GM19452 (cell line): Measurements from ENCODE around the gene ARFGAP2.

Experiments
- ATAC-seq: cut with Tn5 transposase; IDR thresholded peaks from one replicate; pipeline ENCODE4 v1.9.1; 2021; ENCODE audit not compliant: unreplicated experiment

The ARFGAP2 gene

GRCh38 chr11:47171856-47172255 lies 4.8 kb downstream of the ARFGAP2 start:
- ATAC-seq: no peak

GRCh38 chr11:47171061-47171838 lies 5.4 kb downstream of the ARFGAP2 start:
- ATAC-seq: no peak

GRCh38 chr11:47166368-47166767 lies 10.3 kb downstream of the ARFGAP2 start:
- no peak for ATAC-seq

GRCh38 chr11:47165253-47165840 lies 11.3 kb downstream of the ARFGAP2 start:
- ATAC-seq: no peak

- no peak for ATAC-seq
Observed at GRCh38 chr11:47164321-47164720, 12.4 kb downstream of the ARFGAP2 start.

GRCh38 chr11:47163898-47164297 lies 12.8 kb downstream of the ARFGAP2 start:
- ATAC-seq: no peak

GRCh38 chr11:47163193-47163592 lies 13.5 kb downstream of the ARFGAP2 start:
- ATAC-seq: no peak

- no peak for ATAC-seq
Observed at GRCh38 chr11:47162426-47162825, 14.3 kb downstream of the ARFGAP2 start.

GRCh38 chr11:47161890-47162289 lies 14.8 kb downstream of the ARFGAP2 start:
- no peak for ATAC-seq

- ATAC-seq: no peak
Observed at GRCh38 chr11:47161134-47161854, 15.4 kb downstream of the ARFGAP2 start.

GRCh38 chr11:47160753-47161133 lies 15.9 kb downstream of the ARFGAP2 start:
- no peak for ATAC-seq

- no peak for ATAC-seq
Observed at GRCh38 chr11:47158242-47158641, 18.4 kb downstream of the ARFGAP2 start.

GRCh38 chr11:47157805-47158204 lies 18.9 kb downstream of the ARFGAP2 start:
- no peak for ATAC-seq

- no peak for ATAC-seq
Observed at GRCh38 chr11:47156951-47157350, 19.7 kb downstream of the ARFGAP2 start.

GRCh38 chr11:47156333-47156732 lies 20.3 kb downstream of the ARFGAP2 start:
- ATAC-seq: no peak

GRCh38 chr11:47155879-47156278 lies 20.8 kb downstream of the ARFGAP2 start:
- no peak for ATAC-seq

- ATAC-seq: no peak
Observed at GRCh38 chr11:47154616-47155570, 21.8 kb downstream of the ARFGAP2 start.

- ATAC-seq: no peak
Observed at GRCh38 chr11:47152953-47153950, 23.4 kb downstream of the ARFGAP2 start.

GRCh38 chr11:47152126-47152952 lies 24.3 kb downstream of the ARFGAP2 start:
- no peak for ATAC-seq
